Neuronal stem cell (in vitro differentiated cells): ENCODE measurements around the gene CTSK.

ENCODE experiments used
- DNase-seq: peaks from one replicate; pipeline ENCODE4 v3.0.0-alpha.2; 2013; ENCODE audit warnings: low spot score
- H2AFZ ChIP-seq: one replicate; pipeline ENCODE4 v1.6.1; 2013; ENCODE audit warnings: mild to moderate bottlenecking, low read length, inconsistent platforms
- H2AK5ac ChIP-seq: 2 replicates; pipeline ENCODE4 v1.6.1; 2013; ENCODE audit warnings: low read depth, mild to moderate bottlenecking, inconsistent platforms, low read length, moderate library complexity, mixed read lengths
- H2BK120ac ChIP-seq: 2 replicates; pipeline ENCODE4 v1.6.1; 2013; ENCODE audit warnings: low read depth, mild to moderate bottlenecking, inconsistent platforms, low read length, moderate library complexity, mixed read lengths
- H2BK12ac ChIP-seq: one replicate; pipeline ENCODE4 v1.6.1; 2013; ENCODE audit warnings: low read length, inconsistent platforms
- H2BK15ac ChIP-seq: 2 replicates; pipeline ENCODE4 v1.6.1; 2013; ENCODE audit warnings: mild to moderate bottlenecking, low read length, inconsistent platforms, mixed read lengths
- H2BK5ac ChIP-seq: one replicate; pipeline ENCODE4 v1.6.1; 2013; ENCODE audit warnings: inconsistent platforms, mild to moderate bottlenecking, low read length, moderate library complexity
- H3K14ac ChIP-seq: one replicate; pipeline ENCODE4 v1.6.1; 2013; ENCODE audit warnings: low read length, inconsistent platforms
- H3K18ac ChIP-seq: 2 replicates; pipeline ENCODE4 v1.6.1; 2013; ENCODE audit warnings: low read length, inconsistent platforms
- H3K23ac ChIP-seq: 2 replicates; pipeline ENCODE4 v1.6.1; 2013; ENCODE audit warnings: low read depth, mild to moderate bottlenecking, mixed read lengths, low read length, inconsistent platforms; ENCODE audit not compliant: poor library complexity
- H3K27ac ChIP-seq: replicated peaks from 3 replicates; pipeline ENCODE4 v1.5.1; 2013; ENCODE audit warnings: low read length, inconsistent platforms
- H3K27me3 ChIP-seq, 3 experiments: 2 replicates each; pipeline ENCODE4 v1.6.1; 2013; ENCODE audit warnings: low read length in 3 of 3, mild to moderate bottlenecking in 2 of 3, inconsistent platforms in 1 of 3, low read depth in 1 of 3, mixed read lengths in 1 of 3, moderate library complexity in 1 of 3; ENCODE audit not compliant: control insufficient read depth in 3 of 3, insufficient read depth in 3 of 3
- H3K36me3 ChIP-seq, 2 donors: replicated peaks in 1 of 2; 2 replicates each; pipeline ENCODE4 v1.6.1; 2013; ENCODE audit warnings: low read length in 2 of 2; ENCODE audit not compliant: control insufficient read depth in 2 of 2, insufficient read depth in 2 of 2
- H3K4ac ChIP-seq: 2 replicates; pipeline ENCODE4 v1.6.1; 2013; ENCODE audit warnings: inconsistent platforms, mild to moderate bottlenecking, low read length, moderate library complexity
- H3K4me1 ChIP-seq, 2 donors: 1 replicate in 1 of 2; 2 replicates in 1 of 2; pipeline ENCODE4 v1.6.1; 2013; ENCODE audit warnings: low read length in 2 of 2, low read depth in 1 of 2; ENCODE audit not compliant: control insufficient read depth in 2 of 2, insufficient read depth in 1 of 2
- H3K4me2 ChIP-seq: one replicate; pipeline ENCODE4 v1.6.1; 2013; ENCODE audit warnings: mild to moderate bottlenecking, low read length, inconsistent platforms; ENCODE audit not compliant: insufficient read depth, poor library complexity, severe bottlenecking
- H3K4me3 ChIP-seq, 2 donors: 2 replicates each; pipeline ENCODE4 v1.5.1; 2013; ENCODE audit warnings: low read length in 2 of 2, mild to moderate bottlenecking in 2 of 2, inconsistent platforms in 1 of 2, moderate library complexity in 1 of 2
- H3K79me1 ChIP-seq: one replicate; pipeline ENCODE4 v1.6.1; 2013; ENCODE audit warnings: low read depth, mild to moderate bottlenecking, inconsistent platforms, low read length, moderate library complexity
- H3K9ac ChIP-seq: one replicate; pipeline ENCODE4 v1.6.1; 2013; ENCODE audit warnings: mild to moderate bottlenecking, low read depth, low read length, inconsistent platforms; ENCODE audit not compliant: poor library complexity
- H3K9me3 ChIP-seq, 2 donors: replicated peaks in 1 of 2; 2 replicates each; pipeline versions ENCODE3 to v1.6.1; 2013; ENCODE audit warnings: low read length in 2 of 2, mild to moderate bottlenecking in 2 of 2, inconsistent platforms in 1 of 2, low read depth in 1 of 2, mixed read lengths in 1 of 2, moderate library complexity in 1 of 2; ENCODE audit not compliant: control insufficient read depth in 2 of 2, insufficient read depth in 1 of 2
- H4K8ac ChIP-seq: one replicate; pipeline ENCODE4 v1.6.1; 2013; ENCODE audit warnings: low read depth, mild to moderate bottlenecking, inconsistent platforms, low read length, moderate library complexity
- H4K91ac ChIP-seq: one replicate; pipeline ENCODE4 v1.6.1; 2013; ENCODE audit warnings: low read length, low read depth, mild to moderate bottlenecking, inconsistent platforms; ENCODE audit not compliant: poor library complexity
- WGBS, 2 donors: extraction: QIAGEN DNeasy Blood & Tissue Kit; methylation state at CpG; one replicate each; pipeline ENCODE4 v1.1.7; 2013; ENCODE audit warnings: missing lambda C conversion rate in 2 of 2, mixed read lengths in 1 of 2; ENCODE audit not compliant: insufficient read length in 2 of 2, insufficient replicate concordance in 1 of 2; ENCODE audit errors: extremely low coverage in 2 of 2; 5-methylcytosine and 5-hydroxymethylcytosine counted together

CTSK gene

DNA sequence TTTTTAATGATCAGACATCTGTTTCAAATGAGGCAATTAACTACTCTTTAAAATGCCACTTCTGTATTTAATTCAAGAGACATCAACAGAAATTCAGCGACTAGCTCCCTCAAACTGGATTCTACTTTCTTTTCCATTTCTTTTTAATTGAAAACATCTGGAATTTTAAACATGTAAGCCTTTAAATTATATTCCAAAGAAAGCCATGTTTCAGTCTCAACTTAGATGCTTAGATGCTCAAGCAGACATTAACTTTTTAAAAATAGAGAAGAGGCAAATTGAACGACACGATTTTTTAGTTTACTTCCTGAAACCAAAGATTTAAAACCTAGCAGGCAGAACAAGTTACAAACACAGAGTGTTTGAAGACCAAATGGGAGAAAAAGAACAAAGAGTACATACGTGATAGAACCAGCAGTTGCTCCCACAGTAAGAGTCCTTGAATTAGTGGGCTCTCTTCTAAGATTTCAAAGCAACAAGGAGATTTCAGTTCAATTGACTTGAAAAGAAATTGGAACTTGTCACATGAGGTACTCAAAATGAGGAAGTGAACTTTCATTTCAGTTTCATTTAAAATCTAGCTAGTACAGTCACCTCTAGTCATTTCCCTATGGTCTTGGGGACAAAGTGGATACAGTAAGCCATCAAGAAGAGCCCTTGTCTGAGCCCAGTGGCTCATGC lies 42.6 kb downstream of the CTSK start, which contains the start of gene CTSS:
Gene CTSS, minus strand, starts transcription at position 483 of the 681 bp plus-strand sequence. CDS start 1,015 bp downstream, outside the sequence.
- DNase-seq = no peak
- Histone ChIP-seq H3K79me1 (no peaks in the 10 kb centered on the region), H3K36me3 (no peaks in the 10 kb centered on the region), H2BK12ac (no peak within 1 kb of the TSS), H2AK5ac (no peak within 1 kb of the TSS), H3K4me1 (no peaks in the 10 kb centered on the region), H2BK15ac (no peak within 1 kb of the TSS), H3K9ac (no peak within 1 kb of the TSS), H3K18ac (no peak within 1 kb of the TSS), H3K27ac (no peak within 1 kb of the TSS), H3K23ac (no peak within 1 kb of the TSS), H3K4ac (no peak within 1 kb of the TSS), H4K91ac (no peak within 1 kb of the TSS), H4K8ac (no peak within 1 kb of the TSS), H3K9me3 (no peaks in the 10 kb centered on the region), H2BK5ac (no peak within 1 kb of the TSS), H3K14ac (no peak within 1 kb of the TSS), H3K4me3 (no peak within 1 kb of the TSS), H3K27me3 (no peaks in the 10 kb centered on the region), H3K4me2 (no peak within 1 kb of the TSS), H2BK120ac (no peak within 1 kb of the TSS), H2AFZ (peak within 1 kb of the TSS; percentile 48)
- no CpG with 5 or more reads among the region's 4 CpGs for WGBS, 2 donors

DNA sequence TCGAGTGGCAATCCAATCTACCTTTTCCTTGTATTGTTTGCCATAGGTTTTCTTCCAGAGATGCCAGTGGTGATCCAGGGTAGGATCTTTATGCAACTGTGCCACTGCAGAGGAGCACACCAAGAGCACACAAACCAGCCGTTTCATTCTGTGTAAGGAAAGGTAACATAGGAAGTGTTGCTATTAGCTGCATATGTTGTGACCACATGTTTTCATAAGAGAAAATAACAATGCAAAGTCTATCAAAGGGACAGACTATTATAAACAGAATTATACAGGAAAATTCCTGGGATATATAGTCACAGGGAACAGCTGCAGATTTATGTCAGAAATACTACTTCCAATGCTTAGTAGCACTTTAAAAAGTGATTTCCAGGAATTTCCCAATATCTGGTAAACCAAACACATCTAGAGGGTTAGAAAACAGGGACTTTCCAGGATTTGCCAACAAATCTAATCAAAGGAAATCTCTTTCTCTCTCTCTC lies 43.4 kb downstream of the CTSK start:
- no peaks in the 10 kb centered on the region for H3K27me3 ChIP-seq
- H3K23ac ChIP-seq = no peak overlapping the region
- H2BK12ac ChIP-seq = no peak overlapping the region
- H3K79me1 ChIP-seq = no peaks in the 10 kb centered on the region
- H3K4me2 ChIP-seq = no peak overlapping the region
- H3K27ac ChIP-seq = no peak overlapping the region
- no peaks in the 10 kb centered on the region for H3K9me3 ChIP-seq
- H3K4me3 ChIP-seq = no peak overlapping the region
- no peaks in the 10 kb centered on the region for H3K4me1 ChIP-seq
- no peak for DNase-seq
- H4K8ac ChIP-seq = no peak overlapping the region
- WGBS, 2 donors = no CpG with 5 or more reads among the region's 2 CpGs
- H2AK5ac ChIP-seq = no peak overlapping the region
- no peak overlapping the region for H3K9ac ChIP-seq
- H3K4ac ChIP-seq = no peak overlapping the region
- no peak overlapping the region for H3K14ac ChIP-seq
- no peaks in the 10 kb centered on the region for H3K36me3 ChIP-seq
- H4K91ac ChIP-seq = no peak overlapping the region
- no peak overlapping the region for H2BK120ac ChIP-seq
- H2BK15ac ChIP-seq = no peak overlapping the region
- H3K18ac ChIP-seq = no peak overlapping the region
- no peak overlapping the region for H2BK5ac ChIP-seq
- no peak overlapping the region for H2AFZ ChIP-seq

DNA sequence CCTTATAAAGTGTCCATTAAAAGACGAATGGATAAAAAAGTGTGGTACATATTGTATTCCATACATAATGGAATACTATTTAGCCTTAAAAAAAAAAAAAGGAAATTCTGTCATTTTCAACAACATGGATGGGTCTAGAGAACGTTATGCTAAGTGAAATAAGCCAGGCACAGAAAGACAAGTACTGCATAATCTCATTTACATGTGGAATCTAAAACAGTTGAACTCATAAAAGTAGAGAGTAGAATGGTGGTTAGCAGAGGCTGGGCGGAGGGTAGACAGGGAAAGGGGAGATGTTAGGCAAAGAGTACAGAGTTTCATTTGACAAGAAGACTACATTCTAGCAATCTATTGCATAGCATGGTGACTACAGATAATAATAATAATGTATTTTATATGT lies 45.0 kb downstream of the CTSK start:
- WGBS, 2 donors = no CpG with 5 or more reads among the region's 3 CpGs

DNA sequence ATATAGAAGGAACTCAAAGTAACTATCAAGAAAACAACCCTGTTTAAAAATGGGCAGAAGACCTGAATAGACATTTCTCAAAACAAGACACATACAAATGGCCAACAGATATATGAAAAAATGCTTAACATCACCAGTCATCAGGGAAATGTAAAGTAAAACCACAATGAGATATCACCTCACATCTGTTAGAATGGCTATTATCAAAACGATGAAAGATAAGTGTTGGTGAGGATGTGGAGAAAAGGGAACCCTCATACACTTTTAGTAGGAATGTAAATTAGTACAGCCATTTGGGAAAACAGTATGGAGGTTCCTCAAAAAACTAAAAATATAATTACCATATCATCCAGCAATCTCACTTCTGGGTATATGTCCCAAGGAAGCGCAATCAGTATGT lies 45.5 kb downstream of the CTSK start:
- H3K23ac ChIP-seq = no peak overlapping the region
- no peak overlapping the region for H2BK12ac ChIP-seq
- H3K4me2 ChIP-seq = no peak overlapping the region
- no peak overlapping the region for H3K4ac ChIP-seq
- H4K91ac ChIP-seq = no peak overlapping the region
- no peak overlapping the region for H4K8ac ChIP-seq
- no CpG with 5 or more reads among the region's 2 CpGs for WGBS, 2 donors
- H3K27me3 ChIP-seq = no peaks in the 10 kb centered on the region
- no peak overlapping the region for H3K18ac ChIP-seq
- no peak overlapping the region for H3K4me3 ChIP-seq
- H2AK5ac ChIP-seq = no peak overlapping the region
- no peak overlapping the region for H3K27ac ChIP-seq
- no peak overlapping the region for H3K9ac ChIP-seq
- no peaks in the 10 kb centered on the region for H3K9me3 ChIP-seq
- H2AFZ ChIP-seq = no peak overlapping the region
- H3K14ac ChIP-seq = no peak overlapping the region
- H2BK15ac ChIP-seq = no peak overlapping the region
- H3K36me3 ChIP-seq = no peaks in the 10 kb centered on the region
- no peaks in the 10 kb centered on the region for H3K4me1 ChIP-seq
- H2BK5ac ChIP-seq = no peak overlapping the region
- H2BK120ac ChIP-seq = no peak overlapping the region
- DNase-seq = no peak
- H3K79me1 ChIP-seq = no peaks in the 10 kb centered on the region

More for the DNA sequence above, 45.0 kb downstream of the CTSK start:
- H2BK120ac ChIP-seq = no peak overlapping the region
- no peak overlapping the region for H2BK15ac ChIP-seq
- H2BK12ac ChIP-seq = no peak overlapping the region
- H3K18ac ChIP-seq = no peak overlapping the region
- H3K4me1 ChIP-seq = no peaks in the 10 kb centered on the region
- no peaks in the 10 kb centered on the region for H3K36me3 ChIP-seq
- no peak overlapping the region for H3K4me2 ChIP-seq
- H3K9ac ChIP-seq = no peak overlapping the region
- H4K8ac ChIP-seq = no peak overlapping the region
- no peak overlapping the region for H2AK5ac ChIP-seq
- H3K27ac ChIP-seq = no peak overlapping the region
- H3K79me1 ChIP-seq = no peaks in the 10 kb centered on the region
- no peak overlapping the region for H3K4me3 ChIP-seq
- no peak overlapping the region for H3K4ac ChIP-seq
- H3K27me3 ChIP-seq = no peaks in the 10 kb centered on the region
- H4K91ac ChIP-seq = no peak overlapping the region
- H2BK5ac ChIP-seq = no peak overlapping the region
- no peaks in the 10 kb centered on the region for H3K9me3 ChIP-seq
- DNase-seq = no peak
- no peak overlapping the region for H3K23ac ChIP-seq
- no peak overlapping the region for H3K14ac ChIP-seq
- H2AFZ ChIP-seq = no peak overlapping the region
